HG03196 (cell line): ENCODE results near the gene SERPING1.

ENCODE experiments used
- ATAC-seq: cut with Tn5 transposase; IDR thresholded peaks from one replicate; pipeline ENCODE4 v1.9.1; 2021; ENCODE audit not compliant: unreplicated experiment

Gene SERPING1

DNA sequence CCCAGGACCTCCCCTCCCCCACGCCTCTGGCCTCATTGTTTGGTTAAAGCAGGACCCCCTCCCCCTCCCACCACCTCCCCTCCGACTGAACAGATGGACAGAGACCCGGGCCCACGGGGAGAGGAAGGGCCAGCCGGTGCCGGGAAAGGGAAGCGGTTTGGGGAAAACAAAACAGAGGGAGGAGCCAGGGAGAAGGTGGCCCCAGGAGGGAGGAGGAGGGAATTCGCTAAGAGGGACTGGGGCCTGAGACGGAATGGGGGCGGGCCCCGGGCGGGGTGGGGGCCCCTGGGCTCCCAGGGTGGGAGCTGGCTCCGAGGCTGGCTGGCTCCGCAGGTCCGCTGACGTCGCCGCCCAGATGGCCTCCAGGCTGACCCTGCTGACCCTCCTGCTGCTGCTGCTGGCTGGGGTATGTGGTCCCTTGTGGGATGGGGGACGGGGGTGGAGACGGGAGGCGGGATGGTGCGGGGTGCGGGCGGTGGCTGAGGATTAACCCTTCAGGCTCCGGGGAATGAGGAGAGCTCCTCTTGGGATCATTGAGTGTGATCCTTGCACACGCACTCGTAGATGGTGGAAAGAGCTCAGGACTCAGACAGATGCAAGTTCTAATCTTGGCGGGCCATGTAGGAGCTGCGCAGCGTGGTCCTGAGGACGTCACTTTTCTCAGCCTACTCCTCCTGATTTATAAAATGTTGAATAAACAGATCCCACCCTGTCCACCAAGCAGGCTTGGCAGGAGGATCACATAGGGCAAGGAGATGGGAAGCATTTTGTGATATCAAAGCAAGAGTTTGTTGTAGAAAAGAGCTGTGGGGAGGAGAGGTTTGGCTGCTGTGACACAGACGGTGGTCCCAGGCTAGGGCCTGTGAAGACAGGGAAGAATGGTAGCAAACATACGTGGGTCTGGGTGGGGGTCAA, 688 bp downstream of the SERPING1 start:
- ATAC-seq: no peak

GRCh38 chr11:57598831-57599155, 1.3 kb downstream of the SERPING1 start:
- no peak for ATAC-seq

DNA sequence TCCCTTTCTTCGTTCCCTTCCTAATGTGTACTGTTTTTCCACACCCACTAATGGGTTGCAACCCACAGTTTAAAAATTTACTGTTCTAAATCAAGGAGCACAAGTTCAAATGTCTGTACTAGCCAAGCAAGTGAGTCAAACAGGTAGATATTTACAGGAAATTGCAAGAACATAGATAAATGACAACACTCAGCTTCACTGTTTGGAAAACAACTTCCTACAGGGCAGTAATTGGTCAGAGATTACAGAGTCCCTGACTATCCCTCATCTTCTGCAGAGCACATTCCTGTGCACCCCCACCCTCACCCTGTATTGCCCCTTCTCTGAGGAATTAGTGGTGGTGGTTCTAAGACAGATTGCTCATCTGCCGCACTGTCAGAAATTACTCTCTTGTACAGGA, 1.9 kb downstream of the SERPING1 start:
- no peak for ATAC-seq

DNA sequence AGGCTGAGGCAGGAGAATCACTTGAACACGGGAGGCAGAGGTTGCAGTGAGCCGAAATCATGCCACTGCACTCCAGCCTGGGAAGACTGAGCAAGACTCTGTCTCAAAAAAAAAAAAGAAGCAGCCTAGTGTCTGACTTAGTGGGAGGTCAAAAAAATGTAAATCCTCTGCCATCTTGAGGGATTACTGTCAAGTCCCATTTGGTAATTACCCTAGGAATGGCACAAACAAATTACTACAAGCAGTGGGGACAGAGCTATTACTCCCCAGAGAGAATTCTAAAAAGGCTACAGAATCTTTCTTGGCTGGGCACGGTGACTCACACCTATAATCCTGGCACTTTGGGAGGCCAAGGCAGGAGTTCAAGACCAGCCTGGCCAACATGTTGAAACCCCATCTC, 3.8 kb downstream of the SERPING1 start:
- ATAC-seq: no peak

DNA sequence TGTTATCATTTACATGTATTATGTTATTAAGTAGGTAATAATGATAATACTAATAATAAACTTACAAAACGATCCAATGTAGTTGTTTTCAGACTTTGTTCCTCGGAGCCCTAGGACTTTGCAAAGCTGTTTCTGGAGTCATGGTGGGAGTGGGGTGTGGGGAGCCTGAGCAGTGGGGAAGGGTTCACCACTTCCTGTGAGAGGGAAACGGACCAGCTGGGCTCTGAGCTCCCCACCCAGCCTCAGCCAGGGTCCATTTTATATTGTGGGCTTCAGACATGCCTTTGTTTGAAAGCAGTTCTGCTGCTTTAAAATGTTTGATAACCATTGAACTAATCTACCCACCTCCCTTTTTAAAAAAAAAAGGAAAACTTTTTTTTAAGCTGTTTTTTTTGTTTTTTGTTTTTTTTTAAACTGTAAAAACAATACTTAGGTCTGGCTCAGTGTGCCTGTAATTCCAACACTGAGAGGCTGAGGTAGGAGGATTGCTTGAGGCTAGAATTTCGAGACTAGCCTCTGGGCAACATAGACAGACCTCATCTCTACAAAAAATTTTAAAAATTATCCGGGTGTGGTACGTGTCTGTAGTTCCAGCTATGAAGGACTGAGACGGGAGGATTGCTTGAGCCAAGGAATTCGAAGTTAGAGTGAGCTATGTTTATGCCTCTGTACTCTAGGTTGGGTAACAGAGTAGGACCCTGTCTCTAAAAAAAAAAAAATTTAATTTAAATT, 7.0 kb downstream of the SERPING1 start:
- no peak for ATAC-seq

- ATAC-seq: no peak
Measured at GRCh38 chr11:57605028-57605420, 7.5 kb downstream of the SERPING1 start.

GRCh38 chr11:57610170-57610569, 12.7 kb downstream of the SERPING1 start:
- no peak for ATAC-seq

- ATAC-seq: no peak
Measured at GRCh38 chr11:57614234-57614772, 16.8 kb downstream of the SERPING1 start.

DNA sequence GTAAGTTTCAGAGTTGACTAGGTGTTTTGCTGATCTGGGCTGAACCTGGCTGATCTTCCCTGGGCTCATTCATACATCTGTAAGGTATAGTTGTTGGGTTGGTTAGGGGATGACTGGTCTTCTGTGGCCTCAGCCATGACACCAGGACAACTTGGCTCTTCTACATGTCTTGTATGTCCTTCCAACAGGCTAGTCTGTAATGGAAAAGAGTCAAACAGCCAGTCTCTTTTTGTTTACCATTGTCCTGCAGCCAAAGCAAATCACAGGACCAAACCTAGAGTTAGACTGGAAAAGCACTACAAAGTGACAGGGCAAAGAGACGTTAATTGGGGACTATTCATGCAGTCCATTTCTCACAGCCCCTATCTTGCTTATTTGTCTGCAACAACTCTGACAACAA, 17.8 kb downstream of the SERPING1 start:
- ATAC-seq: no peak

- ATAC-seq: no peak
Measured at GRCh38 chr11:57616595-57616994, 19.1 kb downstream of the SERPING1 start.

DNA sequence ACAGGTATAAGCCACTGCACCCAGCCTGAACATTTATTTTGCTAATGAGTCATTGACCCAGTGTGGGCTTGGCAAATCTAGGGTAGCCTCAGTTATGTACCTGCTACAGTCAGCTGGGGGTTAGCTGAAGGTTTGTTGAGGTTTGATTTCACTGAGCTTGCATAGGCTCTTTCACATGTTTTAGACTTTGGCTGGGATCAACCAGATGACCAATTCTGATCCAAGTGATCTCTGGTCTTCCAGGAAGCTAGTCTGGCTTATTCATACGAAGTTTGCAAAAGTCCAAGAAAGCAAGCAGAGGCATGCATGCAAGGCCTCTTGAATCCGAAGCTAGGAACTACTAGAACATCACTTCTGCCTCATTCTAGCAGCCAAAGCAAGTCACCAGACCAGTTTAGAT, 21.0 kb downstream of the SERPING1 start:
- ATAC-seq: no peak

DNA sequence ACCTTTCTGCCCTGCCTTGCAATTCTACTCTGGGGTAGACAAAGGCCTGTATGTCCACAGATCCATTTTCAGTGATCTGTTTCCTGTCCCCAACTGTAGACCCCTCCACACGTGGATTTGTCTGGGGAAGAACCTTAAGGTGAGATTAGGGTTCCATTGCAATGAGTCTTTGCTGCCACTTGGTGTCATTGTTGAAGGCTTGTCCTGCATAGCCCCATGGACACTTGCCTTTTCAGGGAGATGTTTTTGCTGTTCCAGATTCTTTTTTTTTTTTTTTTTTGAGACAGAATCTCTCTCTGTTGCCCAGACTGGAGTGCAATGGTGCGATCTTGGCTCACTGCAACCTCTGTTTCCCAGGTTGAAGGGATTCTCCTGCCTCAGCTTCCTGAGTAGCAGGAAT, 21.8 kb downstream of the SERPING1 start:
- ATAC-seq: no peak

- no peak for ATAC-seq
Measured at GRCh38 chr11:57620467-57620866, 23.0 kb downstream of the SERPING1 start.

- ATAC-seq: no peak
Measured at GRCh38 chr11:57622263-57622662, 24.8 kb downstream of the SERPING1 start.

- no peak for ATAC-seq
Measured at GRCh38 chr11:57624864-57625263, 27.4 kb downstream of the SERPING1 start.

- ATAC-seq: no peak
Measured at GRCh38 chr11:57626895-57627294, 29.4 kb downstream of the SERPING1 start.

GRCh38 chr11:57630171-57630570, 32.7 kb downstream of the SERPING1 start:
- ATAC-seq: no peak

DNA sequence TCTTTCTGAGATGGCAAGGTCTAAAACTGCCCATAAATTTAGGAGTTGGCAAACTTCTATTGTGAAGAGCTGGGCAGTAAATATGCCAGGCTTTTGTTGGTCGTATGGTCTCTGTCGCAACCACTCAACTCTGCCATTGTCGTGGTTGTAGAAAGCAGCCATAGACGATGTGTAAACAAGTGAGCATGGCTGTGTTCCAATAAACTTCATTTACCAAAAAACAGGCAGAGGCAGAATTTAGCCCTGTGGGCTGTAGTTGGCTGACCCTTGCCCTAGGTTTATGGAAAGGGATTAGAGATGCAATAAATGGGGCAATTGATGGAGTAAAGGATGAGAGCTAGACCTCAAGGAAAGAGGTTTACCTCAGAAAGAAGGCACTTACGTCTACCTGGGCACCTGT, 34.6 kb downstream of the SERPING1 start:
- ATAC-seq: no peak

DNA sequence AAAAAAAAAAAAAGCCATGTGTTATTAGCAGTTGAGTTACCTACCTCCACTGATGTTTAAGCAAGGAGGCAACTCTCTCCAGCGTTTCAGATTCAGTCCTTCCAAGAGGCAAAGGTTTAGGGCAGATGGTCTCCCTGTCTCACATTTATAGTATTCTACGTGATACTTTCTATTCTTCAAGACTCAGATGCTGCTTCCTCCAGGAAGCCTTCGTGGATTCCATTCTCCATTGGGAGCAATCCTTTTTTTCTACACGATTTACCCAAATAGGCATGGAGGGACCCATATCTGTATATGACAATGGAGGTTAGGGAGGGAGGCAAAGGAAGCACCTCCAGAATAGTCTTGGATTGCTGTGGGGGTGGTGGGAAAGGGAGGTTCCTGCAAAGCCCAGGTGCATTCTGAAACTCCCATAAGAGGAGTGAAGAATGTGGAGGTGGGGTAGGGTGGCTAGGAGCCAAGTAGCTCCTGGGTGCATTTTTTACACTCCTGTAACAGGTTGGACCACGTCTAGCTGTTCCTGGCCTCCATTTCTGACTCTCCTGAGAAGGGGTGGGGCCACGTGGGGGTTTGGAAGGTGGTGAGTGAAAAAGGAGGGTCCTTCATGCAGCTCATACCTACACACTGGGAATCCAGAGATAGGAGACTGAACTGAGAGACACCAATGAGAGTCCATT, 36.0 kb downstream of the SERPING1 start:
- no peak for ATAC-seq

DNA sequence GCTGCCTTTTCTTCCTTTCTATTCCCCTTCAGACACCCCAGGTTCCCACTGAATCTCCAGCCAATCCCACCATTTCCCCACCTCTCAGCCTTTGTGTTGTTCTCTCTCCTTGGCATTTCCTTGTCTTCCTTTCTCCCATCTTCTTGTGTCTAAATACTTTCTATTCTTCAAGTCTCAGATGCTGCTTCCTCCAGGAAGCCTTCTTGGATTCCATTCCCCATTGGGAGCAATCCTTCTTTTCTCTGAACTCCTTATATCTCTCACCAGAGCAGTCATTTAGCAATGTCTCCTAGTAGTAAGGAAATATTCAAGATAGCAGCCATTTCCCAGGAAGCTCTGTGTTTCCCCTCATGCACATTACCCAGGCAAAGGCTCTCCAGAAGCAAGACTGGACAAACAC, 36.8 kb downstream of the SERPING1 start:
- ATAC-seq: no peak

DNA sequence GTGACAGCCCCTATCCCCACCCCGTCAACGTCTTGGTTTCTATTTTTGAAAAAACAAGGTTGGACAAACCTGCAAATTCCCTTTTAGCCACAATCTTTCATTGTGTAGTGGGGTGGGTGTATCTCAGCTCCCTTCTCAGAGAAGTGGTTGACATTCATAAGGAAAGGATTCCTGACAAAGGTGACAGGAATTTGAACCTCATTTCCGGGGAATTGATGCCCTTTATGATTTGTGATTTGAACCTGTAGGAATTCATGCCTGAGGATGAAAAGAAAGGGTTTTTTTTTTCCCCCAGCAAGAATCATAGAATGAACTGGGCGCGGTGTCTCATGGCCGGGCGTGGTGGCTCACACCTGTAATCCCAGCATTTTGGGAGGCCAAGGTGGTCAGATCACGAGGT, 37.8 kb downstream of the SERPING1 start:
- ATAC-seq: no peak

DNA sequence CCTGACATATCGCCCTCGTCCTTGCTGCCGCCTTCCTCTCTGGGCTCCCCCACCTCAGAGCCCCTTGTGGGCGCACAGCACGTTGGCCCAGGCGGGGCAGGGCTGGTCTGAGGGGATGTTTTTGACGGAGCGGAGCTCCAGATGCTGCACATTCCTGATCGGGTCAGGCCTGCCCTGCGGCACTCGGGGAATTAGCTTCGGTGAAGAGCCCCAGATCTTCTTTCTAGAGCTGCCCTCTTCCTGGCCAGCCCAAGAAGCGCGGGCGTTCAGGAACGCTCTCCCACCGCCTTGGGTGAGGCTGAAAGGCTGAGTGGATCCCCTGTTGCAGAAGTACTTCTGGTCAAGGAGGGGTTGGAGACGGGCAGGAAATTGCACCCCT, 40.1 kb downstream of the SERPING1 start:
- no peak for ATAC-seq
